ENCODE results near the gene LPIN3. TPM values are rescaled to one million over a fixed set of nuclear protein-coding genes. Genes with fewer than 3 reads are reported as not detected.
"Not testable (repeated sequence)": the region's sequence is repeated elsewhere in the genome, so short reads cannot be mapped to it uniquely, and the experiment has no call there.

LPIN3 gene
- total and polyA plus RNA-seq, 4 donors: 2.7 to 6.0 (median 4.2) TPM

DNA sequence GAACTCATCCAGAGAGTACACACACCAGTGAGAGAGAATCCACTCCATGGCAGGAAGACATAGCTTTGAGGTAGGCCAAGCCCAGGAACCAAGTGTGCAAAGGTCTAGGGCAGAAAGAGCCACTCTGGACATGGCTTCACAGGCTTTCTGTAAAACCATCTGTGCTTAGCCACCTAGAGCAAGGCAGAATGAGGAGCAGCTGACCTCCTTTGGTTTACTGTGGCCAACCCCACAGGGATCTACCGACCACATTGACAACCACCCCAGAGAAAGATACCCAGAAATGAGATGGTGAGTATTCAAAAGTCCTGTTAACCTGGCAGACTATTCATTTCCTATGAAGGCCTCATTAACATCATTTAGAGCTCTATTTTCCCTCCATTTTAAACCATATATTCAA is 33.6 kb upstream of the LPIN3 start:
- Histone ChIP-seq H3K27ac (ENCODE audit: low read depth, low read length) (no peak overlapping the region), H3K27me3 (ENCODE audit: control insufficient read depth, insufficient read depth, low read length) (no peaks in the 10 kb centered on the region), H3K9me3 (ENCODE audit: control insufficient read depth, insufficient read depth, low read length) (no peaks in the 10 kb centered on the region), H3K36me3 (ENCODE audit: control insufficient read depth, insufficient read depth, low read length) (no peaks in the 10 kb centered on the region), H3K4me1 (ENCODE audit: control insufficient read depth, insufficient read depth, low read length) (no peaks in the 10 kb centered on the region), H3K4me3 (ENCODE audit: low read depth, low read length) (no peak overlapping the region)
- 100% methylated on average over 1 of the region's 1 CpG for WGBS (ENCODE audit: insufficient coverage)
- no peak for DNase-seq (ENCODE audit: low read depth in 4 of 6, low spot score in 6 of 6)

GRCh38 chr20:41308290-41308711 is 32.3 kb upstream of the LPIN3 start:
- Histone ChIP-seq H3K4me1 (ENCODE audit: control insufficient read depth, insufficient read depth, low read length) (no peaks in the 10 kb centered on the region), H3K27me3 (ENCODE audit: control insufficient read depth, insufficient read depth, low read length) (no peaks in the 10 kb centered on the region), H3K4me3 (ENCODE audit: low read depth, low read length) (no peak overlapping the region), H3K27ac (ENCODE audit: low read depth, low read length) (peak overlapping the region; percentile 42), H3K9me3 (ENCODE audit: control insufficient read depth, insufficient read depth, low read length) (no peaks in the 10 kb centered on the region), H3K36me3 (ENCODE audit: control insufficient read depth, insufficient read depth, low read length) (no peaks in the 10 kb centered on the region)
- WGBS (ENCODE audit: insufficient coverage): no CpG with 5 or more reads among the region's 1 CpG
- DNase-seq (ENCODE audit: low read depth in 4 of 6, low spot score in 6 of 6): peak in 2 of 6 donors; percentile 10 to 53

- peak overlapping the region; percentile 42 for H3K27ac ChIP-seq (ENCODE audit: low read depth, low read length)
These were observed 31.8 kb upstream of the LPIN3 start for GRCh38 chr20:41308726-41309413.

DNA sequence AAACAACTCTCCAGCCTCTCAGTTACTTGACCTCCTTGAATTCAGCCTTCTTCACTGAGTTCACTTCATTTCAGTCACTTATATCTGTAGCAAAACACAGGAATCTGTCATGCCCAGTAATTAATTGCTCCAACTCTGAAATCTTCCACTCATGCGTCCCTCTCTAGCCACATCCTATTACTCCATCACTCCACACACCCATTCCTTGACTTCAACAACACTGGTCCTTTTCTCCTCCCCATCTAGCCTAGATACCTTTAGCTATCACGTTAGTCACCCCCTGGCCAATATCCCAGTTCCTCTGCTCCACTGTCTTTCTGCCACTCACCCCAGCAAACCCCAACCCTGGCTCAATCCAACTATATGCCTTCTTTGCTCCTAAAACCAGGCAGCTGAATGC is 30.8 kb upstream of the LPIN3 start:
- DNase-seq (ENCODE audit: low read depth in 4 of 6, low spot score in 6 of 6): no peak
- no peaks in the 10 kb centered on the region for H3K4me1 ChIP-seq (ENCODE audit: control insufficient read depth, insufficient read depth, low read length)
- no peaks in the 10 kb centered on the region for H3K27me3 ChIP-seq (ENCODE audit: control insufficient read depth, insufficient read depth, low read length)
- 78% methylated on average over 2 of the region's 2 CpGs for WGBS (ENCODE audit: insufficient coverage)
- H3K4me3 ChIP-seq (ENCODE audit: low read depth, low read length): no peak overlapping the region
- no peaks in the 10 kb centered on the region for H3K36me3 ChIP-seq (ENCODE audit: control insufficient read depth, insufficient read depth, low read length)
- H3K27ac ChIP-seq (ENCODE audit: low read depth, low read length): no peak overlapping the region
- no peaks in the 10 kb centered on the region for H3K9me3 ChIP-seq (ENCODE audit: control insufficient read depth, insufficient read depth, low read length)

More at GRCh38 chr20:41308726-41309413, 31.8 kb upstream of the LPIN3 start:
- no peak overlapping the region for H3K4me3 ChIP-seq (ENCODE audit: low read depth, low read length)
- H3K4me1 ChIP-seq (ENCODE audit: control insufficient read depth, insufficient read depth, low read length): no peaks in the 10 kb centered on the region
- H3K27me3 ChIP-seq (ENCODE audit: control insufficient read depth, insufficient read depth, low read length): no peaks in the 10 kb centered on the region
- H3K9me3 ChIP-seq (ENCODE audit: control insufficient read depth, insufficient read depth, low read length): no peaks in the 10 kb centered on the region
- no CpG with 5 or more reads among the region's 3 CpGs for WGBS (ENCODE audit: insufficient coverage)
- H3K36me3 ChIP-seq (ENCODE audit: control insufficient read depth, insufficient read depth, low read length): no peaks in the 10 kb centered on the region
- no peak for DNase-seq (ENCODE audit: low read depth in 4 of 6, low spot score in 6 of 6)

DNA sequence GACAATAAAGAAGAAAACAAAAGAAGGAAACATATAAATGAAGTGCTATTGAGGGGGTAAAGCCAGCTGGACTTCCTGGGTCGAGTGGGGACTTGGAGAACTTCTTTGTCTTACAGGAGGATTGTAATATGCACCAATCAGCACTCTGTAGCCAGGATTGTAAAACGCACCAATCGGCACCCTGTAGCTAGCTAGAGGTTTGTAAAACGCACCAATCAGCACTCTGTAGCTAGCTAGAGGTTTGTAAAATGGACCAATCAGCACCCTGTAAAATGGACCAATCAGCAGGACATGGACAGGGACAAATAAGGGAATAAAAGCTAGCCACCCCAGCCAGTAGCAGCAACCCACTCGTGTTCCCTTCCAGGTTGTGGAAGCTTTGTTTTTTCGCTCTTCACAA is 28.6 kb upstream of the LPIN3 start:
- not testable (repeated sequence) for H3K27ac ChIP-seq (ENCODE audit: low read depth, low read length); H3K36me3 ChIP-seq (ENCODE audit: control insufficient read depth, insufficient read depth, low read length); H3K4me3 ChIP-seq (ENCODE audit: low read depth, low read length); H3K9me3 ChIP-seq (ENCODE audit: control insufficient read depth, insufficient read depth, low read length); H3K4me1 ChIP-seq (ENCODE audit: control insufficient read depth, insufficient read depth, low read length); DNase-seq (ENCODE audit: low read depth in 4 of 6, low spot score in 6 of 6); H3K27me3 ChIP-seq (ENCODE audit: control insufficient read depth, insufficient read depth, low read length)
- WGBS (ENCODE audit: insufficient coverage): 87% methylated on average over 4 of the region's 6 CpGs

GRCh38 chr20:41314386-41314785 is 26.2 kb upstream of the LPIN3 start:
- Histone ChIP-seq H3K27me3 (ENCODE audit: control insufficient read depth, insufficient read depth, low read length) (no peaks in the 10 kb centered on the region), H3K27ac (ENCODE audit: low read depth, low read length) (peak overlapping the region; percentile 85), H3K9me3 (ENCODE audit: control insufficient read depth, insufficient read depth, low read length) (no peaks in the 10 kb centered on the region), H3K4me3 (ENCODE audit: low read depth, low read length) (no peak overlapping the region), H3K4me1 (ENCODE audit: control insufficient read depth, insufficient read depth, low read length) (peaks cover 10% of the 10 kb centered on the region), H3K36me3 (ENCODE audit: control insufficient read depth, insufficient read depth, low read length) (no peaks in the 10 kb centered on the region)
- DNase-seq (ENCODE audit: low read depth in 4 of 6, low spot score in 6 of 6): no peak
- no CpG with 5 or more reads among the region's 2 CpGs for WGBS (ENCODE audit: insufficient coverage)

DNA sequence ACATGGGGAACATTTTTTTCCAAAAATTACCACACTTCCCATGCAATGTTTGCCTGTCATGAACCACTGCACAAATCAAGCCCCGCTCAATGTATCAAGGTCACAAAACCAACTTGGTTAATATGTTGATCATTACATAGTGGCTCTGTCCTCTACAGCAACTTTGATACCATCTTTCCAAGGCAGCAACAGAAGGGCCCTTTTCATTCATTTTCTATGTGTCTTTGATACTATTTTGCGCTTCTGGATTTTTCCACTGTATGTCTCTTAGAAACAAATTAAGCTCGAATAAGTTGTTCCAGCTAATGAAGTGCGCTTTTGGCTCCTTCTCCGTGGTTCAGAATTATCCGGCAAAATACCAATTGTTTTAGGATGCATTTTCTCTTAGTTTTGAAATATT is 24.6 kb upstream of the LPIN3 start:
- H3K4me3 ChIP-seq (ENCODE audit: low read depth, low read length): peak overlapping the region; percentile 75

GRCh38 chr20:41316602-41317545 is 23.7 kb upstream of the LPIN3 start:
- Histone ChIP-seq H3K36me3 (ENCODE audit: control insufficient read depth, insufficient read depth, low read length) (no peaks in the 10 kb centered on the region), H3K4me3 (ENCODE audit: low read depth, low read length) (peak overlapping the region; percentile 75), H3K9me3 (ENCODE audit: control insufficient read depth, insufficient read depth, low read length) (no peaks in the 10 kb centered on the region), H3K4me1 (ENCODE audit: control insufficient read depth, insufficient read depth, low read length) (peaks cover 10% of the 10 kb centered on the region), H3K27me3 (ENCODE audit: control insufficient read depth, insufficient read depth, low read length) (no peaks in the 10 kb centered on the region), H3K27ac (ENCODE audit: low read depth, low read length) (peak overlapping the region; percentile 85)
- 1% methylated on average over 66 of the region's 66 CpGs for WGBS (ENCODE audit: insufficient coverage)
- peak in 4 of 6 donors; percentile 28 to 90 (median 64) for DNase-seq (ENCODE audit: low read depth in 4 of 6, low spot score in 6 of 6)

More for the DNA sequence above, 24.6 kb upstream of the LPIN3 start:
- Histone ChIP-seq H3K27me3 (ENCODE audit: control insufficient read depth, insufficient read depth, low read length) (no peaks in the 10 kb centered on the region), H3K27ac (ENCODE audit: low read depth, low read length) (peak overlapping the region; percentile 85), H3K4me1 (ENCODE audit: control insufficient read depth, insufficient read depth, low read length) (peaks cover 10% of the 10 kb centered on the region), H3K36me3 (ENCODE audit: control insufficient read depth, insufficient read depth, low read length) (no peaks in the 10 kb centered on the region), H3K9me3 (ENCODE audit: control insufficient read depth, insufficient read depth, low read length) (no peaks in the 10 kb centered on the region)
- DNase-seq (ENCODE audit: low read depth in 4 of 6, low spot score in 6 of 6): peak in 2 of 6 donors; percentile 27 to 43
- WGBS (ENCODE audit: insufficient coverage): no CpG with 5 or more reads among the region's 6 CpGs

DNA sequence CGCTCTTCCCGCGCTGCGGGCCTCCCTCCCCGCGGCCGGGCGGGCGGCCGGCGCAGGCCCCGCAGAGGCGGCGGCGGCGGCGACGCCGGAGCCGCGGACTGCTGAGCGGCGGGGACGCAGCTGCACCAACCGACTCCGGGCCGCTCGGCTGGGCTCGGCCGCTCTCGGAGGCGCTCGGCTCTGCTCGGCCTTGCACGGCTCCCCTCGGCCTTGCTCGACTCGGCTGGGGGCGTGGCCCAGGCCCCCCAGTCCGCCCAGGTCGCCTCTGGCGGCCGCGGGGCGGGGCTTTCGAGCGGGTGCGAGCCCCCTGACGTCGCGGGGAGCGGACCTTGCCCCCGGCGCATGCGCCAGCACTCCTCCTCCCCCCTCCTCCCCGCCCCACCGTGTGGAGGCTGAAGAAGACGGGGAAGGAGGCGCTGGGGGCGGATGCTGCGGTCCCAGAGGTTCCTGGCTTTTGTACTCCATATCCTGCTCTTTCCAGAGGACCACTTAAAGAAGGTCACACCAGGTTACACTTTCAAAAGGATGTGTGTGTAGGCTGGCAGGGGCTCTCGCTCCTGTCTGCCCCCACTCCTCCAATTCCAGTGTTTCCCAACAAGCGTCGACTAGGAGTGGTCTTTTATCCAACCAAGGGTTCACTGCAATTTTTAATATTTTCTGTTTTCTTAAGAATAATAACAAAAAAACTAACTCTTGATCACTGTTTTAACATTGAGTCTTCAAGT is 22.9 kb upstream of the LPIN3 start, which contains the start of gene ZHX3:
TSS of gene ZHX3 (minus strand) at position 186 of the 725 bp plus-strand sequence. CDS start 112,815 bp downstream, outside the sequence.
- DNase-seq (ENCODE audit: low read depth in 4 of 6, low spot score in 6 of 6): peak; percentile 86 to 99 (median 96)
- Histone ChIP-seq H3K36me3 (ENCODE audit: control insufficient read depth, insufficient read depth, low read length) (no peaks in the 10 kb centered on the region), H3K4me1 (ENCODE audit: control insufficient read depth, insufficient read depth, low read length) (peaks cover 10% of the 10 kb centered on the region), H3K27ac (ENCODE audit: low read depth, low read length) (peak within 1 kb of the TSS; percentile 85), H3K27me3 (ENCODE audit: control insufficient read depth, insufficient read depth, low read length) (no peaks in the 10 kb centered on the region), H3K9me3 (ENCODE audit: control insufficient read depth, insufficient read depth, low read length) (no peaks in the 10 kb centered on the region), H3K4me3 (ENCODE audit: low read depth, low read length) (peak within 1 kb of the TSS; percentile 75)
- WGBS (ENCODE audit: insufficient coverage): 0% methylated on average over 41 of the region's 64 CpGs
